HEK293T (cell line): ENCODE results near the gene EYS.
"Not testable (repeated sequence)": the region's sequence is repeated elsewhere in the genome, so short reads cannot be mapped to it uniquely, and the experiment has no call there.

Experiments
- CTCF ChIA-PET: fragments of 350-600 bp; formaldehyde crosslinking; extraction: SDS; loops from one replicate; lab custom pipeline; 2021; ENCODE audit warnings: antibody characterized with exemption, inconsistent platforms; lab: Yijun Ruan, JAX
- POLR2A ChIA-PET: fragments of 350-600 bp; formaldehyde crosslinking; extraction: SDS; loops from one replicate; lab custom pipeline; 2020; ENCODE audit warnings: antibody characterized with exemption, inconsistent platforms; lab: Yijun Ruan, JAX
- DNase-seq: peaks from one replicate; pipeline ENCODE4 v3.0.0; 2012; ENCODE audit warnings: mixed read lengths; ENCODE audit errors: extremely low spot score
- ARNT ChIP-seq: fragments of 450-650 bp; IDR thresholded peaks from 2 replicates; pipeline ENCODE4 v1.6.1; 2017; ENCODE audit warnings: mild to moderate bottlenecking
- BHLHE40 ChIP-seq: fragments of 450-650 bp; IDR thresholded peaks from 2 replicates; pipeline ENCODE4 v1.6.1; 2016; ENCODE audit warnings: mild to moderate bottlenecking, moderate library complexity, borderline replicate concordance
- CTBP1 ChIP-seq: fragments of 450-650 bp; IDR thresholded peaks from 2 replicates; pipeline ENCODE4 v1.6.1; 2016; ENCODE audit warnings: borderline replicate concordance
- ELF4 ChIP-seq: fragments of 450-650 bp; IDR thresholded peaks from 2 replicates; pipeline ENCODE4 v1.6.1; 2017; ENCODE audit warnings: antibody characterized with exemption
- FOXA1 ChIP-seq: fragments of 450-650 bp; IDR thresholded peaks from 2 replicates; pipeline ENCODE4 v1.6.1; 2016; ENCODE audit warnings: mild to moderate bottlenecking
- FOXK2 ChIP-seq: fragments of 450-650 bp; IDR thresholded peaks from 2 replicates; pipeline ENCODE4 v1.6.1; 2016; ENCODE audit warnings: mild to moderate bottlenecking
- FOXM1 ChIP-seq: fragments of 450-650 bp; IDR thresholded peaks from 2 replicates; pipeline ENCODE4 v1.6.1; 2017; ENCODE audit warnings: mild to moderate bottlenecking, borderline replicate concordance
- HDGF ChIP-seq: fragments of 450-650 bp; IDR thresholded peaks from 2 replicates; pipeline ENCODE4 v1.6.1; 2017; ENCODE audit warnings: antibody characterized with exemption, borderline replicate concordance
- L3MBTL2 ChIP-seq: fragments of 450-650 bp; conservative IDR thresholded peaks from 2 replicates; pipeline ENCODE4 v1.6.1; 2016; ENCODE audit warnings: mild to moderate bottlenecking
- LEF1 ChIP-seq: fragments of 450-650 bp; IDR thresholded peaks from 2 replicates; pipeline ENCODE4 v1.6.1; 2017; ENCODE audit warnings: mild to moderate bottlenecking, borderline replicate concordance
- NFRKB ChIP-seq: fragments of 450-650 bp; IDR thresholded peaks from 2 replicates; pipeline ENCODE4 v1.6.1; 2016; ENCODE audit warnings: mild to moderate bottlenecking, moderate library complexity
- PKNOX1 ChIP-seq: fragments of 450-650 bp; IDR thresholded peaks from 2 replicates; pipeline ENCODE4 v1.6.1; 2016
- SP1 ChIP-seq: fragments of 450-650 bp; IDR thresholded peaks from 2 replicates; pipeline ENCODE4 v1.6.1; 2017
- SUZ12 ChIP-seq: fragments of 450-650 bp; IDR thresholded peaks from 2 replicates; pipeline ENCODE4 v1.6.1; 2016; ENCODE audit warnings: mild to moderate bottlenecking
- TARDBP ChIP-seq: fragments of 450-650 bp; IDR thresholded peaks from 2 replicates; pipeline ENCODE4 v1.6.1; 2016
- ZNF384 ChIP-seq: fragments of 450-650 bp; IDR thresholded peaks from 2 replicates; pipeline ENCODE4 v1.6.1; 2016

The EYS gene

DNA sequence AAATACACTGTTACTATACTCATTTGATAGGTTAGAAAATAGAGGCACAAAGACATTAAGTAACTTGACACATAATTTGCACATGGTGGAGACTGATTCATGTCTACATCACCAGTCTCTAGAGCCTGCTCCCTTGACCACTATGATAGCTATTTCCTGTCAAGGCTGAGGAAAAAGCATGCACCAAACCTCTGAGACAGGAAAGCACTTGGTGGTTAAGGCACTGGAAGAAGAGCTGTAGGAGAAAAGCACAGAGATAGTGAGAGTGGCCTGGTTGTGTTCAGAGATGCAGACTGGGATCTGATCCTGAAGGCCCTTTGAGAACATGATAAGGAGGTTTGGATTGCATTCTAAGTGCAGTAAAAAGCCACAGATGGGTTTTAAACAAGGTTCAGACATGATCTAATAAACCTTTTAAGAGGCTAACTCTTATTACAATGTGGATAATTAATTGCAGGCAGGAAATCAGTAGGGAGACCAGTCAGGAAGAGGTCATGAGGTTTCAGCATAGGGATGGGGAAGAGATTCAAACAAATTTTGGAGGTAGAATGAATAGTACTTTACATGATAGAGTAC, 1902.6 kb downstream of the EYS start:
- TF ChIP-seq L3MBTL2: no peak
- no peak for TF ChIP-seq BHLHE40
- TF ChIP-seq CTBP1: no peak
- no peak for TF ChIP-seq ZNF384
- no peak for TF ChIP-seq HDGF
- no peak for TF ChIP-seq FOXA1
- no peak for TF ChIP-seq NFRKB
- TF ChIP-seq LEF1: no peak
- TF ChIP-seq ELF4: no peak
- no peak for TF ChIP-seq FOXK2
- ChIA-PET POLR2A (no interaction called here), CTCF (interaction anchor here (1.2 to 1.6 kb wide), 2 partner anchors 18 to 452 kb away, joined by 3 to 7 read pairs; no protein-coding TSS in a partner anchor)
- DNase-seq: no peak

DNA sequence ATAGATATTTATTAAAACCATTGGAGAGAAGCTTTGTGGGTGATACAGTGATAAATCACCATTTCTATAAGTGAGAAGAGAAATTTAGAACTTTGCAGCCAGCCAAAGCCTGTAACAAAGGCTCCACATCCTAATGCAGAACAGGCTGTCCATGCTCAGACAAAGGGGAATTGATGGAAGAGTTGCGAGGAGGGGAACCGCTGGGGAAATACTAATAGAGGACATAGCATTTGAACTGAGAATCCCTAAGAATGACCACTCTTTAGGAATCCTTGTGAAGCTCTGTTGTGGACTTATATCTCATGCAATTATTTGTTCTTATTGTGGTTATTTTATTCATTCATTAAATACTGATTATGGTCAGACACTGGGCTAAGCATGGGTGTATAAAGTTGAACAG, 1903.7 kb downstream of the EYS start:
- CTCF ChIA-PET: no interaction called here
- no peak for TF ChIP-seq CTBP1
- no peak for TF ChIP-seq PKNOX1
- TF ChIP-seq SUZ12: no peak
- TF ChIP-seq FOXM1: no peak
- TF ChIP-seq FOXA1: no peak
- TF ChIP-seq TARDBP: no peak
- no peak for TF ChIP-seq ELF4
- no peak for TF ChIP-seq FOXK2
- TF ChIP-seq SP1: no peak
- no peak for TF ChIP-seq L3MBTL2
- no peak for TF ChIP-seq LEF1
- no peak for TF ChIP-seq BHLHE40
- TF ChIP-seq NFRKB: no peak
- no peak for TF ChIP-seq ARNT
- no peak for TF ChIP-seq HDGF
- TF ChIP-seq ZNF384: no peak
- DNase-seq: no peak
- POLR2A ChIA-PET: no interaction called here

- ChIA-PET POLR2A (no interaction called here), CTCF (interaction anchor here (0.6 to 1.8 kb wide), 10 partner anchors 12 to 513 kb away, joined by 3 to 7 read pairs (median 5); no protein-coding TSS in a partner anchor)
- no peak for DNase-seq
- TF ChIP-seq ELF4 (no peak), NFRKB (no peak), BHLHE40 (no peak), L3MBTL2 (no peak), SP1 (no peak), HDGF (no peak), LEF1 (no peak), TARDBP (no peak), ARNT (no peak), SUZ12 (no peak), CTBP1 (no peak)
These were observed 1904.3 kb downstream of the EYS start for GRCh38 chr6:63802606-63803206.

DNA sequence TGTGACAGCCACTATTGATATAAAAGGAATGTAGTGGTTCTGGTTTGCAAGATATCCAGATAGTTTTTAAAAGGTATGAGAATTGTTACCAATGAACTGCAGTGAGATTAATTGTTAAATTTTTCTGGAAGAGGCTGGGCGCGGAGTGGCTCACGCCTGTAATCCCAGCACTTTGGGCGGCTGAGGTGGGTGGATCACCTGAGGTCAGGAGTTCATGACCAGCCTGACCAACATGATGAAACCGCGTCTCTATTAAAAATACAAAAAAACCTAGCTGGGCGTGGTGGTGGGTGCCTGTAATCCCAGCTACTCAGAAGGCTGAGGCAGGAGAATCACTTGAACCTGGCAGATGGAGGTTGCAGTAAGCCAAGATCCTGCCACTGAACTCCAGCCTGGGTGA, 1906.6 kb downstream of the EYS start:
- POLR2A ChIA-PET, CTCF ChIA-PET, DNase-seq: not testable (repeated sequence)

DNA sequence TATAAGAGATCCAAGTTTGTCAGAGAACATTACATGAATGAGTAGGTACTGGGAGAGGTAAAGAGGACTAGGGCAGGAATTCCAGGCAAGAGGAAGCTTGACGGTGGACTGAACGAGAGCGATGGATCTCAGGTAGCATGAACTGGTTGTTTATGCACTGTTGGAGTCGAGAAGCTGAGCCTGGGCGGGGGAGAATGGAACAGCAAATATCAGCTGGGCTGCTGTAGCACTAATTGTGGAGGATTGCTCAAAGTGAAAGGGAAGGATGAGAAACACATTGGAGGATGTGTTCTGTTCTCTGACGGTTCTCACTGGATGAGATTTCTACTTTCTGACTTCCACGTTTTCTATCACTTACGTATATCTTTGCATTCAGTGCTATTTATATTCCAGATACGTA, 1907.2 kb downstream of the EYS start:
- TF ChIP-seq PKNOX1 (no peak), TARDBP (no peak), FOXA1 (no peak), FOXM1 (no peak), CTBP1 (no peak), NFRKB (no peak), LEF1 (no peak), BHLHE40 (no peak), FOXK2 (no peak), ELF4 (no peak), SP1 (no peak), HDGF (no peak), L3MBTL2 (no peak), SUZ12 (no peak), ZNF384 (no peak)
- DNase-seq: no peak
- ChIA-PET CTCF (no interaction called here), POLR2A (no interaction called here)

- ChIA-PET POLR2A (no interaction called here), CTCF (no interaction called here)
- TF ChIP-seq TARDBP: no peak
- TF ChIP-seq BHLHE40: no peak
- no peak for TF ChIP-seq L3MBTL2
- no peak for TF ChIP-seq FOXK2
- TF ChIP-seq HDGF: no peak
- TF ChIP-seq ZNF384: no peak
- TF ChIP-seq CTBP1: no peak
- TF ChIP-seq FOXA1: no peak
- TF ChIP-seq SUZ12: no peak
- TF ChIP-seq SP1: no peak
- TF ChIP-seq ARNT: no peak
- TF ChIP-seq ELF4: no peak
- TF ChIP-seq NFRKB: no peak
- no peak for TF ChIP-seq LEF1
- TF ChIP-seq FOXM1: no peak
- no peak for DNase-seq
These were observed 1907.7 kb downstream of the EYS start for GRCh38 chr6:63799313-63799712.

DNA sequence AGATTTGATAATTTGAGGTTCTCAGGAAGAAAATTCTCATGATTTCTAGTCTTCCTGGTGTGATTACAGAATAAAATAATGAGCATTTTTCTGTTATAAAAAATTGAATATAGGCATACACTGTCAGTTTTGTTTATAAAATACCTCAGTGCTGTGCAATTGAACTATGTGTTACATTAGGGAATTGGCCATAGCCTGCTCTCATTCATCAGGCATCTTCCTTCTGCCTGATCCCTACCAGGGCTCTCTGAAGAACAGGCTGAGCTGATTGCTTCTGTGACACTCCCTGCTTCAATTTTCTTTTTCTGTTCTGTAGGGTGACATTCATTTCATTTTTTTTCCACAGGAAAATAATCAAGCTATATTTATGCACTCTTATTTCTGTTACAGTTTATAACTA, 1908.6 kb downstream of the EYS start:
- ChIA-PET POLR2A (no interaction called here), CTCF (interaction anchor here (0.6 kb wide), 2 partner anchors 27 to 364 kb away, joined by 4 to 5 read pairs; no protein-coding TSS in a partner anchor)
- no peak for DNase-seq
- no peak for TF ChIP-seq FOXK2
- TF ChIP-seq L3MBTL2: no peak
- TF ChIP-seq SUZ12: no peak
- no peak for TF ChIP-seq ARNT
